IPS-NIHi11 (cell line): Measurements from ENCODE around the gene HLA-DQB1.

Source experiments
- DNase-seq: peaks from one replicate; pipeline ENCODE4 v3.0.0; 2012; ENCODE audit warnings: mixed read lengths, low spot score

Gene HLA-DQB1

DNA sequence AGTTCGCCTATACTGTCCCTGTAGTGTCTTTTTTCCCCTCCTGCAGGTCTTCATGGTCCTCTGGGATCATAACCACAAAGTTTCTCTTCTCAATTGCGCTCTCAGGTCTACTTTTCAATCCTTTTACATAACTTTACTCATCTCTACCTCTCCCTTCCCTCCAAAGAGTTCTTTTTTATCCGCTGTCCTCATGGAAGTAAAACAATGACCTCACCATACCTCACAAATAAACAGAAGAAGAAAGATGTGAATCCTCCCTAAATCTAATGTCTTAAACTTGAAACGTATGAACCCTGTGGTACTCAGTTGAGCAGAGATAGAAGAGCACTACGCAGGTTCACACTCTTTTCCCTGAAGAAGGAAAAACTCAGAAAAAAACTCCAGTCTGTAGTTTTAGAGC lies 41.3 kb downstream of the HLA-DQB1 start:
- DNase-seq: no peak

- no peak for DNase-seq
Observed at GRCh38 chr6:32624565-32624964, 41.9 kb downstream of the HLA-DQB1 start.

DNA sequence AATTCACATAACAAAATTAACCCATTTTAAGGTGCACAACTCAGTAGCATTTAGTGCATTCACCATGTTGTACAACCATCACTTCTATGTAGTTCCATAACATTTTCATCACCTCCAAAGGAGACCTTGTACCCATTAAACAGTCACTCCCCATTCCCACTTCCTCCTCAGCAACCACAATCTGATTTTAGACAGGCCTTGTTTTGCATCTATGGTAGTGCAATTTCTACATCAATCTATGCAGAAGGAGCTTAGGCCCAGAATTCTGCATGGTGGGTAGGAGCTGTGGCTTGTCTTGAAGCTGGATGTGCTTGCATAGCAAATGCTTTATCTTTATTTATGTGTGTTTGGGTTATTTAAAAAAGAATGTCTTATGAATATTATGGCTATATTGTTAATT lies 42.8 kb downstream of the HLA-DQB1 start:
- no peak for DNase-seq

DNA sequence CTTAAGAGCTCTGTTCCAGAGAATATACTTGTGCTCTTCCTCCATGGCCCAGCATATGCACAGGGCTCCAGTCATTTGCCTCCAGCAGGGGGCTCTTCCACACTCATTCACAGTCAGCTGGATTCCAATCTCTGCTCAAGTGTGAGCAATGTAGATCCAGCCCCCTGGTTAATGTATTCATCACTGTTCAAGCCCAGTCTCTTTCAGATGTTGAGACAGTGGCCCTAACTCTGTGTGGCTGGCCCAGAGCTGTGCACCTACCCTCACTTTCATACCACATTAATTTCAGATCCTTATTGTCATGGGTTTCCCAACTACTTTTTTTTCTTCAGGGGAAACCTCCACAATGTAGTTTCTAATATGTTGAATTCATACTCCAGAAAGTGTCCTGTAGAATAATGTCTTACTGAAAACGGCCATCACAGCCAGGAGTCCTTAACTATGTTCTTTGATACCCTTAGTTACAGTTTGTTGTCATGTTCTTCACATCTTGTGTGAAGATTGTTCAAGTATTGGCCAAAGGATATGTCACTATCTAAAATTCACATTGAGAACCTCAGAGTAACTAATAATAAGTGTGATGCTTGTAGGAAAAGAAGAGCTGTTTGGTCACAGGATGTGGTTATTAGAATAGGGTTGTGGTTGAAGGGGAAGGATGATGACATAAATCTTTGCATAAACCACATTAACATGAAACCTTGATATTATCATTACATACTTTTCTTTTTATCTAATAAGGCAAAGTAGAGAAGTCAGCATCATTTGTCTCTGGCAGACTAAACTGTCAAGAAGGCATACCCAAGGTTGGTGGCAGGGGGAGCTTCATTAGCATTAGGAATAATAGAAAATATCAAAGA lies 43.7 kb downstream of the HLA-DQB1 start:
- no peak for DNase-seq

DNA sequence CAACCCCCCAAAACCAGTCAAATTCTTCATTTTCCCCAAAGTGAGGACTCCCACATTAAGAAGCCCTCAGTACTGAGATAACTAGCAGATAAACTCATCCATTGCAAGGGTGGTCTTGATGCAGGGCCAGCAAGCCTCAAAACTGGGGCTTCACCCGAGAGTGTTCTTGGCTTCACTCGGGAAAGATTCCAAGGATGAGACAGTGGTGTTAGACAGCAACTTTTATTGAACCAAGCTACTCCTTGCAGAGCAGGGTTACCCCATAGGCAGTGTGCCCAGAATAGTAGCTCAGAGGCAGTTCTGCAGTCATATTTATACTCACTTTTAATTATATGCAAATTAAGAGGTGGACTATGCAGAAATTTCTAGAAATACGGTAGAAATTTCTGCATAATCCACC lies 45.1 kb downstream of the HLA-DQB1 start:
- DNase-seq: no peak

GRCh38 chr6:32617751-32618150 lies 48.7 kb downstream of the HLA-DQB1 start:
- DNase-seq: no peak

GRCh38 chr6:32615885-32616532 lies 50.4 kb downstream of the HLA-DQB1 start:
- DNase-seq: no peak

GRCh38 chr6:32614366-32615081 lies 51.9 kb downstream of the HLA-DQB1 start:
- no peak for DNase-seq

DNA sequence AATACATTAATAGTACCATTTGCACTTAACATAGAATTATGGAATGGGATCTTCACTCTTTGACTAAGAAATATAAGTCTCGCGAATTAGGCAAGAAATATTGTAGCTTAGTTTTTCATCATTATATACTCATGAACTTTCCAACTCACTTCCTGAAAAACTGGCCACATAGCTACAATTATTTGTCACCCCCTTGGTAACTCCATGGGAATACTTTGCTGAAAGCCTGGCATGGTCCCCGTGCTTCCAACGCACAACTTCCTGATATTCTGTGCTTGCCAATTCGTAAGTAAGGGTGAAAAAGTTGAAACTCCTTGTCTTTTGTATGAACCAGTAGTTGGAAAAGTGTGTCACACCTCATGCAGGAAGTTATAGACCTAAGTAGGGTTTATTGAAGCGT lies 53.0 kb downstream of the HLA-DQB1 start:
- DNase-seq: no peak

GRCh38 chr6:32610682-32611296 lies 55.7 kb downstream of the HLA-DQB1 start:
- DNase-seq: no peak

- DNase-seq: peak; percentile 58
Observed at GRCh38 chr6:32609731-32610640, 56.5 kb downstream of the HLA-DQB1 start.
